NCI-H2196 treated with DMSO at 0.1 percent for 48 hours (cell line): ENCODE measurements around the gene DGCR8.
"Not testable (repeated sequence)": the region's sequence is repeated elsewhere in the genome, so short reads cannot be mapped to it uniquely, and the experiment has no call there.

Source experiments
- DNase-seq: peaks from one replicate; lab custom pipeline; 2025; ENCODE audit not compliant: unreplicated experiment; lab: John Stamatoyannopoulos, UW

The DGCR8 gene

GRCh38 chr22:20065896-20066616, 14.0 kb upstream of the DGCR8 start:
- no peak for DNase-seq

GRCh38 chr22:20066617-20067383, 13.2 kb upstream of the DGCR8 start:
- no peak for DNase-seq

- DNase-seq, result not testable (repeated sequence)
Observed at GRCh38 chr22:20067384-20067682, 12.7 kb upstream of the DGCR8 start.

- no peak for DNase-seq
Observed at GRCh38 chr22:20068640-20069039, 11.4 kb upstream of the DGCR8 start.

GRCh38 chr22:20069331-20070042, 10.6 kb upstream of the DGCR8 start:
- DNase-seq, result no peak

- no peak for DNase-seq
Observed at GRCh38 chr22:20071524-20071972, 8.5 kb upstream of the DGCR8 start.

- no peak for DNase-seq
Observed at GRCh38 chr22:20076627-20077172, 3.3 kb upstream of the DGCR8 start.

- DNase-seq, result no peak
Observed at GRCh38 chr22:20080445-20080775, 369 bp downstream of the DGCR8 start.

- DNase-seq, result no peak
Observed at GRCh38 chr22:20080776-20081654, 974 bp downstream of the DGCR8 start.

GRCh38 chr22:20083157-20083890, 3.3 kb downstream of the DGCR8 start:
- DNase-seq, result no peak

- no peak for DNase-seq
Observed at GRCh38 chr22:20083891-20084546, 4.0 kb downstream of the DGCR8 start.

GRCh38 chr22:20084547-20085413, 4.7 kb downstream of the DGCR8 start:
- DNase-seq, result no peak

- DNase-seq, result no peak
Observed at GRCh38 chr22:20085651-20086050, 5.6 kb downstream of the DGCR8 start.

GRCh38 chr22:20086101-20086599, 6.1 kb downstream of the DGCR8 start:
- no peak for DNase-seq

GRCh38 chr22:20086763-20087162, 6.7 kb downstream of the DGCR8 start:
- DNase-seq, result no peak

- no peak for DNase-seq
Observed at GRCh38 chr22:20087319-20088262, 7.5 kb downstream of the DGCR8 start.

- DNase-seq, result no peak
Observed at GRCh38 chr22:20088263-20088648, 8.2 kb downstream of the DGCR8 start.
